H1 (cell line): ENCODE data around the gene SGO2. TPM values are rescaled to one million over a fixed set of nuclear protein-coding genes. Genes with fewer than 3 reads are reported as not detected.

Source experiments
- CTCF ChIA-PET: fragments of 300-600 bp; sonication (Branson Sonifier 250); formaldehyde crosslinking; loops from one replicate; lab custom pipeline; 2021; ENCODE audit not compliant: partially characterized antibody; lab: Charles Lee
- POLR2A ChIA-PET: fragments of 300-600 bp; sonication (Branson Sonifier 250); formaldehyde crosslinking; loops from one replicate; lab custom pipeline; 2021; ENCODE audit warnings: inconsistent platforms; ENCODE audit not compliant: partially characterized antibody; lab: Charles Lee
- DNase-seq, 2 experiments: peaks; one replicate each; pipeline versions ENCODE4 v3.0.0 to v3.0.0-alpha.2; 2010 to 2022; ENCODE audit warnings: low spot score in 2 of 2, low read depth in 1 of 2, mixed read lengths in 1 of 2
- FAIRE-seq: peaks from 2 replicates; lab custom pipeline; 2011; peaks lifted over from hg19 to GRCh38; lab: Jason Lieb, UNC
- H2AFZ ChIP-seq: 2 replicates; pipeline ENCODE4 v1.8.1; 2012; ENCODE audit warnings: low read length, inconsistent platforms
- H2AK5ac ChIP-seq: 2 replicates; pipeline ENCODE4 v1.6.1; 2013; ENCODE audit warnings: low read depth, low read length
- H2BK120ac ChIP-seq: replicated peaks from 2 replicates; pipeline ENCODE3; 2013; ENCODE audit warnings: low read depth, low read length, inconsistent platforms
- H2BK12ac ChIP-seq: 2 replicates; pipeline ENCODE4 v1.6.1; 2013; ENCODE audit warnings: low read depth, low read length
- H2BK15ac ChIP-seq: 2 replicates; pipeline ENCODE4 v1.6.1; 2013; ENCODE audit warnings: low read length
- H2BK20ac ChIP-seq: 2 replicates; pipeline ENCODE4 v1.6.1; 2013; ENCODE audit warnings: low read length
- H2BK5ac ChIP-seq: 2 replicates; pipeline ENCODE4 v1.6.1; 2013; ENCODE audit warnings: low read depth, low read length
- H3K14ac ChIP-seq: 2 replicates; pipeline ENCODE4 v1.6.1; 2013; ENCODE audit warnings: inconsistent platforms; ENCODE audit not compliant: insufficient read length
- H3K18ac ChIP-seq: 2 replicates; pipeline ENCODE4 v1.6.1; 2013; ENCODE audit warnings: low read length; ENCODE audit errors: extremely low read depth
- H3K23ac ChIP-seq: 2 replicates; pipeline ENCODE4 v1.6.1; 2013; ENCODE audit warnings: inconsistent platforms; ENCODE audit not compliant: insufficient read length
- H3K23me2 ChIP-seq: 2 replicates; pipeline ENCODE4 v1.6.1; 2013; ENCODE audit warnings: low read depth, low read length
- H3K27ac ChIP-seq: 2 replicates; pipeline ENCODE4 v1.6.1; 2011; ENCODE audit warnings: low read depth, low read length, inconsistent platforms
- H3K27me3 ChIP-seq, 4 experiments: replicated peaks in 1 of 4; 1 replicate in 1 of 4; 2 replicates in 3 of 4; pipeline versions ENCODE4 v1.6.1 to v1.8.1; 2011 to 2013; ENCODE audit warnings: low read length in 3 of 4, mild to moderate bottlenecking in 3 of 4, inconsistent platforms in 2 of 4, mixed read lengths in 2 of 4, moderate library complexity in 1 of 4; ENCODE audit not compliant: control insufficient read depth in 3 of 4, insufficient read depth in 3 of 4; ENCODE audit errors: extremely low read depth in 1 of 4
- H3K36me3 ChIP-seq, 4 experiments: 2 replicates each; pipeline versions ENCODE4 v1.6.1 to v1.8.1; 2011 to 2013; ENCODE audit warnings: mild to moderate bottlenecking in 4 of 4, low read length in 3 of 4, moderate library complexity in 2 of 4, control low read depth in 1 of 4, inconsistent platforms in 1 of 4; ENCODE audit not compliant: insufficient read depth in 4 of 4, control insufficient read depth in 2 of 4
- H3K4ac ChIP-seq: replicated peaks from 2 replicates; pipeline ENCODE3; 2013; ENCODE audit warnings: low read length, low read depth, mixed read lengths, inconsistent platforms; ENCODE audit not compliant: insufficient read length
- H3K4me1 ChIP-seq, 4 experiments: replicated peaks in 1 of 4; 1 replicate in 1 of 4; 2 replicates in 3 of 4; pipeline versions ENCODE4 v1.6.1 to v1.8.1; 2011 to 2013; ENCODE audit warnings: low read length in 3 of 4, inconsistent platforms in 2 of 4, mixed read lengths in 1 of 4; ENCODE audit not compliant: insufficient read depth in 4 of 4, control insufficient read depth in 3 of 4
- H3K4me2 ChIP-seq, 2 experiments: 2 replicates each; pipeline versions ENCODE4 v1.6.1 to v1.8.1; 2011 to 2013; ENCODE audit warnings: low read depth in 2 of 2, low read length in 2 of 2, control low read depth in 1 of 2, inconsistent platforms in 1 of 2, mild to moderate bottlenecking in 1 of 2; ENCODE audit not compliant: insufficient read depth in 1 of 2
- H3K4me3 ChIP-seq, 4 experiments: fragments of 200-600, 300-600 bp in 1 of 4; sonication (generic), shearing (Covaris generic), sonication (Bioruptor Twin) in 1 of 4; 2 replicates each; pipeline versions ENCODE4 v1.5.1 to v1.8.1; 2011 to 2016; ENCODE audit warnings: low read length in 4 of 4, low read depth in 3 of 4, control low read depth in 2 of 4, inconsistent platforms in 2 of 4, mild to moderate bottlenecking in 2 of 4, mixed read lengths in 1 of 4, moderate library complexity in 1 of 4; ENCODE audit not compliant: insufficient read depth in 2 of 4; ENCODE audit errors: extremely low read depth in 1 of 4
- H3K56ac ChIP-seq: replicated peaks from 2 replicates; pipeline ENCODE3; 2013; ENCODE audit warnings: low read depth, mild to moderate bottlenecking, mixed read lengths, low read length, inconsistent platforms; ENCODE audit not compliant: insufficient read length
- H3K79me1 ChIP-seq: 2 replicates; pipeline ENCODE4 v1.6.1; 2013; ENCODE audit warnings: low read depth, low read length, control low read depth
- H3K79me2 ChIP-seq, 2 experiments: 2 replicates each; pipeline versions ENCODE4 v1.6.1 to v1.8.1; 2012 to 2013; ENCODE audit warnings: low read length in 2 of 2, mild to moderate bottlenecking in 2 of 2, inconsistent platforms in 1 of 2; ENCODE audit not compliant: insufficient read depth in 2 of 2, control insufficient read depth in 1 of 2
- H3K9ac ChIP-seq, 4 experiments: replicated peaks in 1 of 4; 1 replicate in 1 of 4; 2 replicates in 3 of 4; pipeline versions ENCODE4 v1.6.1 to v1.8.1; 2011 to 2013; ENCODE audit warnings: low read depth in 3 of 4, low read length in 3 of 4, control low read depth in 2 of 4, mild to moderate bottlenecking in 2 of 4, moderate library complexity in 2 of 4, inconsistent platforms in 1 of 4; ENCODE audit errors: extremely low read depth in 1 of 4
- H3K9me3 ChIP-seq, 2 experiments: 2 replicates each; pipeline versions ENCODE4 v1.6.1 to v1.8.1; 2012 to 2013; ENCODE audit warnings: mild to moderate bottlenecking in 2 of 2, moderate library complexity in 2 of 2, control low read depth in 1 of 2, inconsistent platforms in 1 of 2, low read depth in 1 of 2, low read length in 1 of 2, mixed read lengths in 1 of 2; ENCODE audit not compliant: insufficient read depth in 2 of 2
- H4K20me1 ChIP-seq, 2 experiments: replicated peaks in 1 of 2; 2 replicates each; pipeline versions ENCODE3 to v1.8.1; 2011 to 2013; ENCODE audit warnings: inconsistent platforms in 2 of 2, low read length in 2 of 2, mild to moderate bottlenecking in 1 of 2; ENCODE audit not compliant: insufficient read depth in 2 of 2, control insufficient read depth in 1 of 2
- H4K5ac ChIP-seq: 2 replicates; pipeline ENCODE4 v1.6.1; 2013; ENCODE audit warnings: low read length, low read depth, mixed read lengths, inconsistent platforms; ENCODE audit not compliant: insufficient read length
- H4K8ac ChIP-seq: 2 replicates; pipeline ENCODE4 v1.8.0; 2013; ENCODE audit warnings: mild to moderate bottlenecking, moderate library complexity, low read length, inconsistent platforms; ENCODE audit not compliant: insufficient read depth; ENCODE audit errors: extremely low read depth
- H4K91ac ChIP-seq: replicated peaks from 2 replicates; pipeline ENCODE3; 2013; ENCODE audit warnings: low read length, mixed read lengths, inconsistent platforms; ENCODE audit not compliant: insufficient read length
- BCL11A ChIP-seq, 2 experiments: IDR thresholded peaks; one replicate each; pipeline ENCODE4 v1.6.1; 2011; ENCODE audit warnings: low read depth in 2 of 2, low read length in 2 of 2, mild to moderate bottlenecking in 2 of 2
- BRCA1 ChIP-seq: IDR thresholded peaks from 2 replicates; pipeline ENCODE4 v1.6.1; 2012; ENCODE audit warnings: low read depth, low read length, improper control_type of control experiment
- CBX5 ChIP-seq: fragments of 300-800, 300-1000 bp; sonication (generic); IDR thresholded peaks from 2 replicates; pipeline ENCODE4 v1.7.1; 2016; ENCODE audit warnings: antibody characterized with exemption, low read length, low read depth
- CEBPB ChIP-seq: IDR thresholded peaks from 2 replicates; pipeline ENCODE4 v1.6.1; 2012; ENCODE audit warnings: low read depth, low read length
- CHD2 ChIP-seq: IDR thresholded peaks from 2 replicates; pipeline ENCODE4 v1.6.1; 2012; ENCODE audit warnings: low read length, improper control_type of control experiment
- CTBP2 ChIP-seq: IDR thresholded peaks from 2 replicates; pipeline ENCODE4 v1.7.0; 2011; ENCODE audit warnings: borderline replicate concordance, mild to moderate bottlenecking, moderate library complexity, mixed read lengths, low read length; ENCODE audit not compliant: insufficient read depth, insufficient read length
- KDM1A ChIP-seq: fragments of 200-600, 300-600 bp; sonication (generic); IDR thresholded peaks from 2 replicates; pipeline ENCODE4 v1.7.1; 2016; ENCODE audit warnings: mild to moderate bottlenecking, low read length, borderline replicate concordance
- KDM4A ChIP-seq: IDR thresholded peaks from one replicate; pipeline ENCODE4 v1.7.1; 2012; ENCODE audit warnings: low read depth, mild to moderate bottlenecking, moderate library complexity, low read length, inconsistent platforms; ENCODE audit not compliant: severe bottlenecking
- SIN3A ChIP-seq, 2 experiments: IDR thresholded peaks in 1 of 2; conservative IDR thresholded peaks in 1 of 2; 2 replicates each; pipeline ENCODE4 v1.6.1; 2011 to 2012; ENCODE audit warnings: low read length in 2 of 2, improper control_type of control experiment in 1 of 2, low read depth in 1 of 2, mild to moderate bottlenecking in 1 of 2
- SIRT6 ChIP-seq: IDR thresholded peaks from one replicate; pipeline ENCODE4 v1.7.1; 2012; ENCODE audit warnings: low read length, inconsistent platforms
- SP4 ChIP-seq: IDR thresholded peaks from 2 replicates; pipeline ENCODE4 v1.6.1; 2012; ENCODE audit warnings: low read length, inconsistent platforms
- TAF1 ChIP-seq: IDR thresholded peaks from 2 replicates; pipeline ENCODE4 v1.6.1; 2011; ENCODE audit warnings: mild to moderate bottlenecking, low read depth, low read length
- TAF7 ChIP-seq: optimal IDR thresholded peaks from 2 replicates; pipeline ENCODE3; 2011; ENCODE audit warnings: low read depth, mild to moderate bottlenecking, inconsistent platforms, low read length, moderate library complexity, borderline replicate concordance
- TBP ChIP-seq: IDR thresholded peaks from 2 replicates; pipeline ENCODE4 v1.6.1; 2011; ENCODE audit warnings: low read depth, low read length, improper control_type of control experiment
- YY1 ChIP-seq: IDR thresholded peaks from 2 replicates; pipeline ENCODE4 v1.6.1; 2011; ENCODE audit warnings: low read depth, mild to moderate bottlenecking, low read length
- WGBS, 2 experiments: shearing (Covaris generic) in 1 of 2; methylation state at CpG; one replicate each; pipeline versions ENCODE4 v1.1.6 to v1.1.7; 2013 to 2015; ENCODE audit warnings: low lambda C conversion rate in 2 of 2, mixed read lengths in 2 of 2, inconsistent platforms in 1 of 2, low coverage in 1 of 2, missing lambda C conversion rate in 1 of 2; ENCODE audit not compliant: insufficient replicate concordance in 2 of 2, insufficient coverage in 1 of 2, insufficient read length in 1 of 2; ENCODE audit errors: extremely low coverage in 1 of 2, missing lambda C conversion rate in 1 of 2; 5-methylcytosine and 5-hydroxymethylcytosine counted together
- polyA plus RNA-seq, 7 experiments: library from polyadenylated mRNA; depleted of rRNA in 3 of 7; stranded (reverse) in 5 of 7; unstranded in 2 of 7; fragments of >200 nt in 5 of 7; fragments of 200-250 nt in 2 of 7; gene quantifications; 1 replicate in 5 of 7; 2 replicates in 1 of 7; 4 replicates in 1 of 7; pipeline versions ENCODE4 v1.2.1 to v1.2.3, GENCODE V29; 2011 to 2013; ENCODE audit warnings: missing spikeins in 2 of 7, mixed read lengths in 2 of 7
- total RNA-seq: library from RNA; stranded (reverse); fragmentation: NEBNext Ultra II Directional; extraction: Animal tissue kit (Norgen Biotek cat#: 25700); gene quantifications from 2 replicates; pipeline ENCODE4 v1.2.1, GENCODE V29; 2021
- TF ChIP-seq, protein P1 (sequence below): IDR thresholded peaks from 2 replicates; pipeline ENCODE4 v1.6.1; 2012; ENCODE audit warnings: inconsistent platforms

Gene SGO2
- total and polyA plus RNA-seq, 2 of the 8 experiments (the other 6 are each of a cell fraction or from before 2014, with no cell fraction given), result 2.4 to 33.2 TPM

DNA sequence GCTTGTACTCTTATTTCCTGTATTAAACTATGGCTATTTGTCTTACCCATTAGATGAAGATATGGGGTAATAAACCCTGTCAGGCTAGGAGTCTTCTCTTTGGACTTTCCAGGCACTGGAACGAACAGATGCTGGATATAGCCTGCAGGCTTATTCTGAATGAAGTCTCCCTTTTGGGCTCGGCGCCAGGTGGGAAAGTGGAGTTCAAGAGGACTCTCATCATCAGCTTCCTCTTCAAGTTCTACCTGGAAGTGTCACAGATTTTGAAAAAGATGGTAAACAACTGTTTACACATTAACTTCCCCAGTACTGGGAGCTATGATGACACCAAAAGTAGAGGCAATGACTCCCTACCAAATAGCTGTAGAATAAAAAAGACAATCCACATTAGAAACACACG lies 87.7 kb downstream of the SGO2 start:
- Histone ChIP-seq H2BK20ac (no peak overlapping the region), H4K8ac (no peak overlapping the region), H3K14ac (no peak overlapping the region), H2AFZ (no peak overlapping the region), H2AK5ac (no peak overlapping the region), H3K9me3 (no peaks in the 10 kb centered on the region), H2BK12ac (no peak overlapping the region), H3K18ac (no peak overlapping the region), H4K5ac (no peak overlapping the region), H4K91ac (no peak overlapping the region), H3K4me3 (no peak overlapping the region), H2BK120ac (no peak overlapping the region), H3K27me3 (no peaks in the 10 kb centered on the region), H2BK15ac (no peak overlapping the region), H3K4me1 (no peaks in the 10 kb centered on the region), H3K4ac (no peak overlapping the region), H3K23ac (no peak overlapping the region), H3K36me3 (no peaks in the 10 kb centered on the region), H3K27ac (no peak overlapping the region), H3K9ac (no peak overlapping the region), H3K23me2 (no peaks in the 10 kb centered on the region), H2BK5ac (no peak overlapping the region), H3K79me2 (no peaks in the 10 kb centered on the region), H3K79me1 (no peaks in the 10 kb centered on the region), H3K4me2 (no peak overlapping the region), H4K20me1 (peaks cover 0 to 2% of the 10 kb centered on the region in 2 experiments), H3K56ac (no peak overlapping the region)
- WGBS, 2 experiments, result 85% methylated on average over 4 of the region's 4 CpGs; no CpG with 5 or more reads in 1 of the 2 experiments
- ChIA-PET POLR2A (no interaction called here), CTCF (interaction anchor here (0.8 to 4.9 kb wide), 6 partner anchors 10 to 66 kb away, joined by 3 to 34 read pairs (median 6); partner anchors contain the start of gene AOX1)
- no peak for DNase-seq
- FAIRE-seq, result no peak
- TF ChIP-seq SP4 (no peak), CEBPB (no peak), TAF1 (no peak), KDM1A (no peak), CHD2 (no peak), TAF7 (no peak), CTBP2 (no peak), CBX5 (no peak), BRCA1 (no peak), BCL11A (IDR thresholded peaks at IDR 0.05; ENCODE audit: low read depth in 2 of 2, low read length in 2 of 2) (no peak), YY1 (no peak), SIRT6 (no peak), SIN3A (conservative IDR thresholded peaks at IDR 0.05 in 1 of 2, IDR thresholded peaks at IDR 0.05 in 1 of 2; ENCODE audit: low read depth in 1 of 2, low read length in 2 of 2) (no peak), KDM4A (no peak), TBP (no peak)
- TF ChIP-seq, protein P1, sequence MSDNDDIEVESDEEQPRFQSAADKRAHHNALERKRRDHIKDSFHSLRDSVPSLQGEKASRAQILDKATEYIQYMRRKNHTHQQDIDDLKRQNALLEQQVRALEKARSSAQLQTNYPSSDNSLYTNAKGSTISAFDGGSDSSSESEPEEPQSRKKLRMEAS, result no peak
